GM21360 (cell line): ENCODE data around the gene FXYD3.

Source experiments
- ATAC-seq: cut with Tn5 transposase; IDR thresholded peaks from one replicate; pipeline ENCODE4 v1.9.1; 2021; ENCODE audit warnings: mild to moderate bottlenecking, moderate library complexity; ENCODE audit not compliant: unreplicated experiment

FXYD3 gene

GRCh38 chr19:35157431-35157830 is 41.8 kb downstream of the FXYD3 start:
- ATAC-seq = no peak

- no peak for ATAC-seq
Observed at GRCh38 chr19:35159606-35160005, 44.0 kb downstream of the FXYD3 start.

GRCh38 chr19:35160629-35161433 is 45.2 kb downstream of the FXYD3 start:
- ATAC-seq = no peak

- ATAC-seq = no peak
Observed at GRCh38 chr19:35161434-35161743, 45.8 kb downstream of the FXYD3 start.

GRCh38 chr19:35162471-35163326 is 47.1 kb downstream of the FXYD3 start:
- no peak for ATAC-seq

GRCh38 chr19:35164418-35164817 is 48.8 kb downstream of the FXYD3 start:
- ATAC-seq = no peak

GRCh38 chr19:35165200-35166058 is 49.8 kb downstream of the FXYD3 start:
- ATAC-seq = no peak

- ATAC-seq = no peak
Observed at GRCh38 chr19:35166100-35167063, 50.8 kb downstream of the FXYD3 start.

GRCh38 chr19:35167251-35168119 is 51.9 kb downstream of the FXYD3 start:
- no peak for ATAC-seq

- ATAC-seq = no peak
Observed at GRCh38 chr19:35168196-35168595, 52.6 kb downstream of the FXYD3 start.

GRCh38 chr19:35169221-35169995 is 53.8 kb downstream of the FXYD3 start:
- no peak for ATAC-seq

GRCh38 chr19:35170359-35171061 is 54.9 kb downstream of the FXYD3 start:
- no peak for ATAC-seq

- ATAC-seq = no peak
Observed at GRCh38 chr19:35171730-35172129, 56.1 kb downstream of the FXYD3 start.
